Activated naive CD4-positive, alpha-beta T cell treated with anti-CD3 and anti-CD28 coated beads, Interleukin-2, amount 50 U/mL, for 16 hours (primary cell): ENCODE measurements around the gene INPP5J.
"Not testable (repeated sequence)": the region's sequence is repeated elsewhere in the genome, so short reads cannot be mapped to it uniquely, and the experiment has no call there.

ENCODE experiments used
- DNase-seq: peaks from one replicate; pipeline ENCODE4 v3.0.0-alpha.2; 2020

Gene INPP5J, protein sequence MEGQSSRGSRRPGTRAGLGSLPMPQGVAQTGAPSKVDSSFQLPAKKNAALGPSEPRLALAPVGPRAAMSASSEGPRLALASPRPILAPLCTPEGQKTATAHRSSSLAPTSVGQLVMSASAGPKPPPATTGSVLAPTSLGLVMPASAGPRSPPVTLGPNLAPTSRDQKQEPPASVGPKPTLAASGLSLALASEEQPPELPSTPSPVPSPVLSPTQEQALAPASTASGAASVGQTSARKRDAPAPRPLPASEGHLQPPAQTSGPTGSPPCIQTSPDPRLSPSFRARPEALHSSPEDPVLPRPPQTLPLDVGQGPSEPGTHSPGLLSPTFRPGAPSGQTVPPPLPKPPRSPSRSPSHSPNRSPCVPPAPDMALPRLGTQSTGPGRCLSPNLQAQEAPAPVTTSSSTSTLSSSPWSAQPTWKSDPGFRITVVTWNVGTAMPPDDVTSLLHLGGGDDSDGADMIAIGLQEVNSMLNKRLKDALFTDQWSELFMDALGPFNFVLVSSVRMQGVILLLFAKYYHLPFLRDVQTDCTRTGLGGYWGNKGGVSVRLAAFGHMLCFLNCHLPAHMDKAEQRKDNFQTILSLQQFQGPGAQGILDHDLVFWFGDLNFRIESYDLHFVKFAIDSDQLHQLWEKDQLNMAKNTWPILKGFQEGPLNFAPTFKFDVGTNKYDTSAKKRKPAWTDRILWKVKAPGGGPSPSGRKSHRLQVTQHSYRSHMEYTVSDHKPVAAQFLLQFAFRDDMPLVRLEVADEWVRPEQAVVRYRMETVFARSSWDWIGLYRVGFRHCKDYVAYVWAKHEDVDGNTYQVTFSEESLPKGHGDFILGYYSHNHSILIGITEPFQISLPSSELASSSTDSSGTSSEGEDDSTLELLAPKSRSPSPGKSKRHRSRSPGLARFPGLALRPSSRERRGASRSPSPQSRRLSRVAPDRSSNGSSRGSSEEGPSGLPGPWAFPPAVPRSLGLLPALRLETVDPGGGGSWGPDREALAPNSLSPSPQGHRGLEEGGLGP

DNA sequence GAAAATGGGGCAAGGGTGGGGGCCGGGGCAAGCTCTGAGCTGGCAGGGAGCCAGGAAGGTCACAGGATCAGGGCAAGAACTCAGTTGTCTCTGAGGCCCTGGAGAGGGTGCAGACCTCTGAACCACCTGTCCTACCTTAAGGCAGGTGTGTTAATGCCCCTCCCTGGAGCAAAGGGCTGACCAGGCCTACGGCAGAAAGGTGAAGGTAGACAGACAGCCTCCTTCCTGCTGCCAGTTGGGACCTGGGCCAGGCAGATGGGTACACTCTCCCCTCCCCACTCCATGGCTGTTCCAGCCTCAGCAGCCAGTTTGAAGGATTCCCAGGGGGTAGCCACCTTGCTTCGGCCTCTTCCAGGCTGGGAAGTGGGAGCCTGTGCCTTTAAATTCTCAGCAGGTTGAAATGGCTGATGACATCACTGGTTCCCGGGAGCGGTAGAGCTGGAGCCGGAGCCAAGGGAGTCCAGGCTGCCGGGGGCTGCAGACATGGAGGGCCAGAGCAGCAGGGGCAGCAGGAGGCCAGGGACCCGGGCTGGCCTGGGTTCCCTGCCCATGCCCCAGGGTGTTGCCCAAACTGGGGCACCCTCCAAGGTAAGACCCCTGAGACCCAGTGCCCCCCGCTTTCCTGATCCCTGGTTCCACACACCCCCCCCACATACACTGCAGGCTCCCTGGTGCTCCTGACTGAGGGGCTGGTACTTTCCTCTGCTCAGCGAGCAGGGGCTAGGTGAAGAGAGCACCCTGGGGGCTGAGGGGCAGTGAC lies at the start of gene INPP5J:
TSS of gene INPP5J (plus strand) at position 435 of the 760 bp plus-strand sequence. CDS start at position 484, 49 bp downstream.
- DNase-seq, result no peak

DNA sequence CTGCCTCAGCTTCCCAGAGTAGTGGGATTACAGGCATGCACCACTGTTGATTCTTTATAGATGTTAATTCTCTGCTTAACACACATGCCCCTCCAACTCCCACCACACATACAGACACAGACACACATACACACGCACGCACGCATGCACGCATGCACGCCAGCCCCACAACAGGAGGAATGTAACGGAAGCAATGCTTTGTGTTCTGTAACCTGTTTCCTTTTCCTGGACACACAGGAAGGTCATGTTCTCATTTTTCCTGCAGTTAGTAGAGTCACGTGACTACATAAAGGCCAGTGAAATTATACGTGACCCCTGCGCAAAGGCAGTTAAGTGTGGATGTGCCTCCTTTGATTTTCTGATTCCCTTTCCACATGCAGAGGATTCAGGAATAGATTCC lies 49.6 kb upstream of the INPP5J start:
- not testable (repeated sequence) for DNase-seq

DNA sequence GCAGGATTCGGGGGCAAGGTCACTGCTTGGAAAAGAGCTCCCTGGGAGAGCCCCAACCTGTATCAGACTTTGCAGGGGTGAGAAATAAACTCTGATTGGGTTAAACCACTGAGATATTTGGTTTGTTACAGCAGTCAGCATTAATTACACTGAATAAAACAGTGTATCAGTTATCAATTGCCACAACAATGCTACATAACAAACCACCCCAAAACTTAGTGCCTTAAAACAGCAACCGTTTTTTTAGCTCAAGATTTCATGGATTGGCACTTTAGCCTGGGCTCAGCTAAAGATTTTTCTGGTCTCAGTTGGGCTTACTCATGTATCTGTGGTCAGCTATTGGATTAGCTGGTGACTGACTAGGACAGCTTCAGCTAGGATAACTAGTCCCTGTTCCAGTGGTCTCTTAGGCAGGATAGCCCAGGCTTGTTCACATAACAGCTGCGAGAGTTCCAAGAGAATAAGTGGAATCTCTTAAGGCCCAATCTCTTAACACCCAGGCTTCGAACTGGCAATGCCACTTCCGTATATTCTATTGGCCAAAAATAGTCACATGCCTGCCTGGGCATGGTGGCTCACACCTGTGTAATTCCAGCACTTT lies 49.1 kb upstream of the INPP5J start:
- DNase-seq, result not testable (repeated sequence)

DNA sequence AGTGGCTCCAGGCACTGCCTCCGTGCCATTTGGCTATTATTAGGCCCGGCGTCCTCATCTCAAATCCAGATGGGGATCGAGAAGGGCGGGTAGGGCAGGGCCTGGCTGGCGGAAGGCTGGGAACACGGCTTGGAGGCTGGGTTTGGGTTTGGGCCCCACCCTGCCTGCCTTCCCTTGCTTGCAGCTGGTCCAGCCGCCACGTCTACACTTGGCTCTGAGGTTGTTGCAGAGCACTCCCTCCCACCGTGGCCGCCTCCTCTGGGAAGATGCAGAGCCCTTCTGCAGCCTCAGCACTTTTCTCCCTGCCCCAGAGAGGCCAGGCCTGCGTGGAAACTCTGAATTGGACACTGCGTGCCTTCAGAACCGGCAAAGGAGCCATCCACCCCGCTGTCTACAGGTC lies 46.8 kb upstream of the INPP5J start:
- no peak for DNase-seq

DNA sequence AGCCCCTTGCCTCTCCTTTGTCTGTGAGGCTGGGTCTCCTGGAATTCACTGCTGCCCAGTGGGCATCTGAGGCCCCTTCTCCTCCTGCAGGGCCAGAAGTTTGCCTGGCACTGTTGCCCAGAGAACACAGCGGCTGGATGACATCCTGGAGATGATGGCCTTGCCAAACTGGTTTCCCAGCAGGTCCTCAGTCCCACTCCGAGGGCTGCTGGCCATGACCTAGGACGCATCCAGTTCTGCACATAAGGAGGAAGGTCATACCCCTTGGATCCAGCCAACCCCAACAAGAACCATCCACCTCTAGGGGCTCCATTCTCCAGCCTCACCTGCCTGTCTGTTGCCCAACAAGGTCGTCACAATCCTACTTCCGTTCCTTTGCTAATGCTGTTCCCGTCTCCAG lies 45.1 kb upstream of the INPP5J start:
- no peak for DNase-seq

DNA sequence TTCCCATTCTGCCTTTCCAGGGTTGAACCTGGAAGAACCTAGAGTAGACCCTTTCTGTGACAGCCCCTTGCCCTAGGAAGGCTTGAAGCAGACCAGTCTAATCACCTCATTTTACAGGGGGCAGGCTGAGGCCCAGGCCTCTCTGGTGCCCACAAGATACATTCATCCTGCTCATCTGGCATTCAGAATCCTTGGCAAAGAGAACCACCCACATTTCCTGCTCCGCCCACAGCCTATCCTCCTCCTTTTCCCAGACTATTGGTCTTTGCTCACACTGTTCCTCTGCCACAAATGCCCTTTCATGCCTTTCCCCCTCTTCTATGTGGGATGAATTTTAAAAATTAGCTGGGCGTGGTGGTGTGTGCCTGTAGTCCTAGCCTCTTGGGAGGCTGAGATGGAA lies 44.4 kb upstream of the INPP5J start:
- DNase-seq, result not testable (repeated sequence)

DNA sequence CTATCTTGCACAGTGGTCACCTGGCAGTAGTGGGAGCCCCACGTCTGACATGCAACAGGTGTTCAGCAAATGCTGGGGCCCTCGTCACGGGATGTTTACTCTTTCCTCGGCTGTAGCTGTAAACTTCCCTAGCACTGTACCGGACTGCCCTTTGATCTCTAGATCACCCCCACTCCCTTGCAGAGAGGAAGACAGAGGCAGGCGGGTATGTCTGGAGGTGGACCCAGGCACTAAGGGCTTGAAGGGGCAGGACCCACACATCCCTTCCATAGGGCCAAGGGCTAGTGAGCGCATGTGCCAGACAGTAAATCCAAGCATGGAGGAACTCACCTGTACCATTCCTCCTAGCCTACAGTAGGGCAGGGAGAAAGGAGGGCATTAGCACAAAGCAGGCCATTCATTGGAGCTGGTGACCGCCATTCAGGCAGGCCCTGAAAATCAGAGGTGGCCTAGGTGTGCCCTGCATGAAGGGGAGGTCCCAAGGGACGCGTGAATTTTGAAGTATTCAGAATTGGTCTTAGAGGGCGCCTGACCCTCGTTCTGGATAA lies 43.6 kb upstream of the INPP5J start:
- no peak for DNase-seq

DNA sequence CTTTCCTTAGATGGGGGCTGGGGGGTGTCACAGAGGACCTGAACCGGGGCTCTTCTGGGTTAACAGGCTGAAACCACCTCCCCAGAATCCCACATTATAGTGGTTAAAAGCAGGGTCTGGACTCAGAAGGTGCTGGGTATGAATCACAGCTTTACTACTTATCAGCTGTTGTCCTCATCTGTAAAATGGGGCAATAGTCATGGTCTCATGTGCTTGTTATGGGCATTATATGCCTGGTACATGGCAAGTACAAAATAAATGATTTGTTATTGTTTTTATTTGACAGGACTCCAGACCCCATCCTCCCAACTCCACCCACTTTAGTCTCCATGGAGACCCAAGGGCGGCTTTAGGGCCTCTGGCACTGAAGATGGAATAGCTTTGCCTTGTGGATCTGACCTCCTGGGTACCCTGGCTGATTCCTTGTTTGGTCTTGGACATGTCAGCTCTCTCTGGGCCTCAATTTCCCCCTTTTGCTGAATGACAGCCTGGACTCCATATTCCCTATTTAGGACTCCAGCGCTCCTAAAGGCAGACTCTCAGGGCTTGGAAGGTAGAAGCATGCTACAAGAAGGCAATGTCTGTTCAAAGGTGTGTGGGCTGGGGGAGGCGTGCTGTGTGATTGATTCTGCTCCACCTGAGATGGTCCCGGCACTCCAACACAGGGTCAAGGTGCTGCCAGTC lies 42.5 kb upstream of the INPP5J start:
- no peak for DNase-seq

DNA sequence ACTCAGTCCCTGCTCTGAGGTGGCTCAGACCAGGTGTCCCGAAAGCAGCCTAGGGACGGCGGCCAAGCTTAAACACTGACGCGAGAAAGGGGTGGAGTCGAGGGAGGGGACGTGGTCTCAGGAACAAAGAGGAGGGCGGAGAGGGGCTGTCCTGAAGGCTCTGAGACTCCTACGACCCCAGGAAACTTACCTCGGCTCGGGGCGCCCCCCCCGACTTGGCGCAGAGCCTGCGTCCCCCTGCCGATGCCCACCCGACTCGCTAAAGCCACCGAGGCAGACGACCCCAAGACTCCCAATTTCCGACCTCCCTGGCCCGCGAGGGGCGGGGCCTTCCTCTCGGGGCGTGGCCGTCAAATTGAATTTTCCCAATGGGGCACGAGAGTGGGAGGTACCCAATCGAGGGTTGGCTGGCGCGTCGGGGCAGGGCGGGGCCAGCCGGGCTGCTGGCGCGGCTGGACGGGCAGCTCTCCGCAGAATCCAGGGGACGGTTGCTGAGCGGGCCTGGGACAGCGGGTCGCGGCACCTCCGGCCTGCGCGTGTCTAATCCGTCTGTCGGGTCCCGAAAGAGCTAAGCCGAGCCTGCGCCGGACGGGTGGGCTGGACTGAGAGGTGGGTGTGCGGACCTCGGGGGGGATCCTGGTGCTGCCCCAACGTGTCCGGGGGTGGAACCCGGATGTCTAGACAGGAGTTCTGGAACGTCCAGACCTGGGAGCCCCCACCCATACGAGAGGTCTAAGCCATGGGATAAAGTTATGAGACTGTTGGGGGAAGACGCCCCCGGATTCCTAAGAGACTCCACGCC lies 41.7 kb upstream of the INPP5J start, which contains the start of gene SMTN:
TSS of gene SMTN (plus strand) at position 471 of the 802 bp plus-strand sequence. CDS start 1,941 bp downstream, outside the sequence.
- DNase-seq, result peak; percentile 90

DNA sequence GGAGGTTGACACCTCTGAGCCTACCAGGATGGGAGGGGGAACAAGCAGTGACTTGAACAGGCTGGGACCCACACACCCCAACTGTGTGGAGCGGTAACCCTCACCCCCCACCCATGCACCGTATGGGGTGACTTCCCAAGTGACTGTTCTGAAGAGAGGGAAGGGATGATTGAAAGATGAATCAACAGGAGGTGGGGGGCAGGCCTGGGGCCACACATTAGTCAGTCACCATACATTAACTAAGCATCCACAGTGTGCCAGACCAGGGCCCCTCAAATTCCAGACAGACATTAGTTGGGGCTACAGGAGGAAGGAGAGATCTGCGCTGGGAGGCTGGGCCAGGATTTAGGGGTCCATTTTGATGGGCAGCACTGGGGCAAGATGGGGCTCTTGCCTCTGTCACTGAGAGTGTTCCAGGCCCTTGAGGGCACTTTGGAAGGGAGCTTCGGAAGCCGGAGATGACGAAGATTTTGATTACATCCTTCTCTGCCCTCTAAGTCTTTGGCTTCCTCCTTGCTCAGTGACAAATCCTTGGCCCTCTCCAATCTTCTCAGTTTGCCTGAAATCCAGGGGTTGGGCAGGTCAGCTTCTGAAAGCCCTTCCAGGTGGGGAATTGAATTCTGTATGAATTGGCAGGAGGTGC lies 40.7 kb upstream of the INPP5J start:
- DNase-seq, result no peak

DNA sequence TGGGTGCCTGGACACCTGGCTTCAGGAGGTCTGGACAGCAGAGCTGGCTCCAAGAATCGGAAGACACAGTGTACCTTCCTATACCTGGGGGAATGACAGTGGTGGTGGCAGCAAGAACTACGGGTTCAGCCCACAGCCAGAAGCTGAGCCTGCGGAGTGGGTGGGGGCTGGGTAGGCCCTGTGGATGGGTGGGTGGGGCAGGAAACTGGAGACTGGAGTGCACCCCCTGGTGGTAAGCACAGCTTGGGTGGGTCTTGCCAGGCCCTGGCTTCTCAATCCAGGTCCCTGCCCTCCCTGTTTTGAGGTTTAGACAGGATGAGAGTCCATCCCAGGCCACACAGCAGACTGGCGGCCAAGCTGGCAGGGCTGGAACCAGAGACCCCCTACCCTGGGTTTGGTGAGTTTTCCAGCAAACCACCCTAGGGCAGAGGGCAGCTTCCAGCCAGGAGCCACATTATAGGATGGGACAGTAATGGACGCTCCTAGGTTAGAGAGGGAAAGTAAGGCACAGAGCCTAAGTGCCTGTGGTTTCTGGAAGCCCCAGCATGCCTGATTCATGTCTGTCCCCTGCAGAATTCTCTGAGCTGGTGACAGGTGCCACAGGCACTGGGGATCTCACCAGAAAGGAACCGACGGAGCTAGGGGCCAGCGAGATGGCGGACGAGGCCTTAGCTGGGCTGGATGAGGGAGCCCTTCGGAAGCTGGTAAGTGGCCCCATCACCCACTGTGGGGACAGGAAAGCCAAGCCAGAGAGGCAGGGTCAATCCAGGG lies 40.0 kb upstream of the INPP5J start:
- peak; percentile 73 for DNase-seq

DNA sequence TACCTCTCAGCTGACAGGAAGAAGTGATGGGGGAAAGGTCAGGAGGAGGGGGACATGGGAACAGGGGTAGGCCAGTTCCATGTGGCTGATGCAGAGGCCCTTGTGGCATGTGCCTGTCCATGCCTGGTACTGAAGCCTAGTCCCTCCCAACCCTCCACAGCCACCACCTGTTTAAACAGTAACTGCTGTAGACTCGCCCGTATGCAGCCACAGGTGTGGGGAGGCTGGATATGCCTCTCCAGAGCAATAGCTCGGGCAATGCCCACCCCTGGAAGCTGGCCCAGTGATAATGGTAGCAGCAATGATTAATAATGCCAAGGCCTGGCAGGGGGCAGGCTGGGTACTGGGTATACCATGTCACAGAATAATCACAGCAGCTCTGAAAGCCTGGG lies 39.4 kb upstream of the INPP5J start:
- DNase-seq, result no peak

DNA sequence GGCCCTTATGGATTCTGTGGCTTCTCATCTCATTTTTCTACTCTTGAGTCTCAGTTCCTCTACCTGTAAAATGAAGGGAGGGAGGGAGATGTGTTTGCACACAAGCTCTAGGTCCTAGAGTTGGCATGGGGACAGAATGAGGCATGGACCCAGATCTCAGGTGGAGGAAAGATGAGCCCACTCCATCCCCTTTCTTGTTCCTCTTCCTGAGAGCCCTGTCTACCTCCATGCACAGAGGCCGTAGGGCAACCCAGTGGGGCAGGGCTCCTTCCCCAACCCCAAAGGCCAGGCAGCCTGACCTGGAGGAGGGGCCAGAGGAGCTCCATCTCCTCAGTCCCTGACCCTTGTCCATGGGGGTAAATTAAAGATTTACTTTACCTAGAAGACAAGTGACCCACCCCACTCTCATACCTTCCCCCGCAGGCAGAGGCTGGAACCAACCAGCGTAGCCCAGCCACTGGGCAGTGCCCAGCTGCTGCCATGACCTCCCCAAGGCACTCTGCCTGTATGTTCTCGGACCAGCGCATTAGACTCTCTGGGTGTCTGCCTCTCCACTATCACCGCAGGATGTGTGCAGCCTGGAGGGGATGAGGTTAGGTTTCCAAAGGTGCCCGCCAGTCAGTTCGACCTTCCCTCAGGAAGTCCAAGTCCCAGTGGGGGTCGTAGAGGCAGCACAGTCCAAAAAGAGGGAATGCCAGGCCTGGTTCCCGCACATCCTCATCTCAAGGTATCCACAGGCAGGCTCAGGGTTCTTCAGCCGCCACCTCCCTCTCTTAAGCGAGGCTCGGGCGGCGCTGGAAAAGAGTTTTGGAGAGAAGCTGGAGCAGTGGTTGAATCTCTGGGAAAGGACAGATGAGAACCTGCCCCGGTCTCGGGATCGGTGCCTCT lies 38.6 kb upstream of the INPP5J start:
- DNase-seq, result no peak

DNA sequence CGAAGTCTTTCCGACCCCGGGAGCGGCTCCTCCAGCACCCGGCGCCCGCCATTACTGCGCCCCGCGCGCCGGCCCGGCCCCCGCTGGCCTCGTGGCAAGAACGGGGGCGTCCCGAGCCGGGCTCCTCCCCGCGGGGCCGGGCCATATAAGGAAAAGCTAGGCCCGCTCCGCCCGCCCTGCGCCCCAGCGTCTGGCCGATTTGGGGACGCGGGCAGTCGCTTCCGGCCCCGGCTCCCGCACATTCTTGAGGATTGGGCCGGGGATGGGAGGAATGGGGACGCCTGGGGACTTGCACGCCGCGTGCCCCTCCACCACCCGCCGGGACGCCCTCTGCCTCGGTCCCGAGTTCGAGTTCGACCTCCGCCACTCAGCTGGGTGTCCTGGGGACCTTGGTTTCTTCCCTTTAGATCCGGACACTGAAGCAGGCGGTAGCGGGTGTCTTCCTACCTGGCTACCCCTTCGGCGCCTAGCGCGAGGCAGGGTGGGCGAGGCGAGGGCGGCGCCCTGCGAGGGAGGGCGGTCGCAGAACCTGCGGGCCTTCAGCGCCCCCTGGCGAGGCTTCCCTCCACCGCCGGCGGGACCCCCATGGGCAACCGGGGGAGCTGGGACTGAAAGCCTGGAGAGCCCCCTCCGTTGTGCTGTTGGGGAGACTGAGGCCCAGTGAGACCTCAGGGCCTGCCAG lies 37.8 kb upstream of the INPP5J start:
- DNase-seq, result peak; percentile 91

DNA sequence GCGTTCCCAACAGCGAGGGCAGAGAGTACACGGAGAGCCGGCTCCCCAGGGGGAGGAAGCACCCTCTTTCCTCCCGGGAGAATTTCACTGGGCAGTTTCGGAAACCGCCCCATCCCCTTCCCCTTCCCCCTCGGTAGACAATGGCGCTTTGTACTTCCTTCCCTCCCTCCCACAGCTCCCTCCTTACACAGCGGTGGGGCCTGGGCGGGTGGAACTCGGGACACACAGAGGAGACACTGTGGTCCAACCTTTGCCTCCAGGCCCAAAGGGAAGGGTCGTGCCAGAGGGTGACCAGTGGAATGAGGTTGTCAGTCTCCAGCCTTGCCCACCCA lies 37.3 kb upstream of the INPP5J start:
- no peak for DNase-seq

DNA sequence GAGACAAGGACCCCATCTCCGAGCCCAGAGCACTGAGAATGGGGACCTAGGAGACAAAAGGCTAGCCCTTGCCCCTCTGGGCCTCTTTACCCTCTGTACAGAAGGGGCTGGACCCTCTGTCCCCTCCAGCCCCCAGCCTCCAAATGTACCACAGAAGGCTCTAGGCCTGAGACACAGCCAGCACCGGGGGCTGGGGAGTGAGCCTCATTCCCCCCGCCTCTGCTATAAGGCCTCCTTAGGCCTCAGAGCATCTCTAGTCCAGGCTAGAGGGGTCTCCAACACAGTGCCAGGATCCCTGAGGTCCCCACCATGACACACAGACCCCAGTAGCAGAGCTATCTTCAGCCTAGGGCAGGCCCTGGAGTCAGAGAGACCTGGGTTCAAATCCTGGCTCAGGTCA lies 36.8 kb upstream of the INPP5J start:
- no peak for DNase-seq

DNA sequence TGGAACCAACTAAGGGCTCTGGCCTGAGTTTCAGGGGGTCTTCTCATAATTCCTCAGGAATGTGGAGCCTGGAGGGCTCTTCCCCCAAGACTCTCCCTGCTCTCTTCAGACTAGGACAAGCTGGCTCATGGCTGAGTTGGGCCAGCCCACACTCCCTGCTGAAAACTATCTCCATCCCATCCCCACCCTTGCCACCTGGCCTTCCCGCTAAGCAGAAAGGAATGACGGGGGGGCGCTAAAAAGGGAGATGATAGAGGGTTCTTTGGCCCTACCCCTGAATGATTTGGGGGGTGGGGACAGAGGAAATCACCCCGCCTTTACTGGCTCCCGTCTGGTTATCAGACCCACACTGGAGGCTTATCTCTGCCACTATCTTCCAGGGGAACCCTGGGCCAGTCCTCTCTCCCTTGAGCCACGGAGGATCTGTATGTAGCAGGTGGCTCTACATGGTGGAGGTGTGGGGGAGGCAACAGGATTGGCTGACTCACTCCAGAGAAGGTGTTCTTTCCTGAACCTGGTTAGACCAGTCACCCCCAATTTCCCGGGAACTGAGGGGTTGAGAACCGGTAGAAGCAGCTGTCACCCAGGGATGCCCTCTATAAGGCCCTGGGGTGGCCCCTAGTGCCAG lies 35.9 kb upstream of the INPP5J start:
- DNase-seq, result no peak
